ENCODE results near the gene TMEM114.

The TMEM114 gene

DNA sequence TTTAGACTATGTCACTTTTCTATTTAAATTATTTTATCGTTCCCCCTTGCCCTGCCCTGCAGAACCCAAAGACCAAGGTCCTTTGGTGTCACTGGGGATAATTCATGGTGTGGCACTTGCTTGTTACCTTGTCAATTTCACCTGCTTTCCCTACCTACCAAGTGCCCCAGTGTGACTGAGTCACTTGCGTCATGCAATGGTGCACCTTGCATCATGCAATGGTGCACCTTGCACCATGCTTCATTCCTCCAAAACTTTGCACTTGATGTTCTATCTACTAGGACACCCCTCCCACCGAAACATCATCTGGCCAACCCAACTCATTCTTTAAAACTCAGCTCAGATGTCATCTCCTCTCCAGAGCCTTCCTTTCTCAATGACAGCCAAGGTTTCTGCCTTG lies 47.1 kb downstream of the TMEM114 start:
- no peak for DNase-seq

DNA sequence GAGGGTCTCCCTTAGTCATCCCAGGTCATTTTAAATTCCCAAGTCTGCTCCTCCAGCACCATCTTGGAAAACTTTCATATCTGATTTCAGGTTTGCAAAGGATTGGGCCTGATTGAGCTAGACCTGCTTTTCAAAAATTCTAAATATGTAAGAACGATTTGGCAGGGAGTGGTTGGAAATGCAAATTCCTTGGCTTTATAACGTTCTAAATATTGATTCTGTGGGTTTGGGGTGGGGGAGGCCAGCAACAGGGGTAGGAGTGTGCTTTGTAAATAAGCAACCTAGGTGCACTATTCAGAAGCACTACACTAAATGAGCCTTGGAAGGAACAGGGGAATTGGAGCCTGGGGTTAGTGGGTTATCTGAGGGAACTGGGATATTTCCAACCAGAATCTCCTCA lies 47.9 kb downstream of the TMEM114 start:
- no peak for DNase-seq

DNA sequence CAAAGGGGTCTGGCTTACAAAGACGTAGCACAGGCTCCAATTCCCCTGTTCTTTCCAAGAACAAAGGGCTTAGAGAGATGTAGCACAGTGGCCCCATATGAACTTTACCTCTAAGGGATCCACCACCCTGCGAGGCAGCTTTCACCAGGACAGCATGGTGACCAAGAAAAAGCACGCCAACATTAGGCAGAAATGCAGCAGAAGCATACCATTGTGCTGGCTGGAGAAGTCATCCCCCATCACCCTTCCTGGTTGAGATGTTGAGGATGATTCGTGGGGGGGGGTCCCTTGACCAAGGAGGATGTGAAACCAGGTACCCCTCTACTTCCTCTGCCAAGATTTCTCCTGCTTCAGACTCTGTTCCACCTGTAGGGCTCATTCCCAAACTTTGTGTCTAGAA lies 48.4 kb downstream of the TMEM114 start:
- DNase-seq: no peak

DNA sequence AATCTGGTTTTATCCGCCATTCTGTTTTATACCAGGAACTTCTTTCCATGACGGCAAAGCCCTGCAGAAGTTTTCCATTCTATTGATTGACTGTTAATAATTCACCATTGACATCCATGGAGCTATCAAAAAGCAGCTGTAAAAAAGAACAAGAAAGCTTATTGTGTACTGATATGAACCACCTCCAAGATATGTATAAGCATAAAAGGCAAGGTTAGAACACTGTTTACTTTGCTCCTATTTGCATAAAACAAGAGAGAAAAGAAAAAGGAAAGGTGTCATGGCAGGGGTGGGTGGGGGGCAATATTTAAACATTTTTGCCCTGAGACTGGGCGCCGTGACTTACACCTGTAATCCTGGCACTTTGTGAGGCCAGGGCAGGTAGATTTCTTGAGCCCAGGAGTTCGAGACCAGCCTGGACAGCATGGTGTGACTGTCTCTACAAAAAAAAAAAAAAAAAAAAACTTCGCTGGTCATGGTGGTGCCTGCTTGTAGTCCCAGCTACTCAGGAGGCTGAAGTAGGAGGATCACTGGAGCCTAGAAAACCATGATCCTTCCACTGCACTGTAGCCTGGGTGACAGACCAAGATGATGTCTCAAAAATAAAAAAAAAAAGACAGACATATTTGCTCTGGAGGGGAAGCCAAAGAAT lies 52.5 kb downstream of the TMEM114 start:
- DNase-seq: no peak

DNA sequence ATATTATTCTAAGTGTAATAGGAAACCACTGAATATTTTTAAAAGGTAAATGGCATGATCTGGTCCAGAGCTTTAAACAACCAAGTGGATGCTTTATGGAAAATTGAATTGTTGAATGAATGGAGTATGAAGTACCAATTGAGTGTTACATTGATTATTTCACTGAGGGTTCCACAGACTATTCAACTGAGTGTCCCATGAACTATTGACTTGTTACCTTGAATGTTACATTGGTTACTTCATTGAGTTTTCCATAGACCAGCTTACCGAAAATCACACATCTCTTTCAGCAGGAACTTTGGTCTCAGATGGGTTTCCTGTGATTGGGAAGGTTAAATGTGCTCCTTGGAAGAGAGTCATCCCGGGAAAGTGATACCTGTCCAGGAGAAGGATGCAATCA lies 56.8 kb downstream of the TMEM114 start:
- no peak for DNase-seq

DNA sequence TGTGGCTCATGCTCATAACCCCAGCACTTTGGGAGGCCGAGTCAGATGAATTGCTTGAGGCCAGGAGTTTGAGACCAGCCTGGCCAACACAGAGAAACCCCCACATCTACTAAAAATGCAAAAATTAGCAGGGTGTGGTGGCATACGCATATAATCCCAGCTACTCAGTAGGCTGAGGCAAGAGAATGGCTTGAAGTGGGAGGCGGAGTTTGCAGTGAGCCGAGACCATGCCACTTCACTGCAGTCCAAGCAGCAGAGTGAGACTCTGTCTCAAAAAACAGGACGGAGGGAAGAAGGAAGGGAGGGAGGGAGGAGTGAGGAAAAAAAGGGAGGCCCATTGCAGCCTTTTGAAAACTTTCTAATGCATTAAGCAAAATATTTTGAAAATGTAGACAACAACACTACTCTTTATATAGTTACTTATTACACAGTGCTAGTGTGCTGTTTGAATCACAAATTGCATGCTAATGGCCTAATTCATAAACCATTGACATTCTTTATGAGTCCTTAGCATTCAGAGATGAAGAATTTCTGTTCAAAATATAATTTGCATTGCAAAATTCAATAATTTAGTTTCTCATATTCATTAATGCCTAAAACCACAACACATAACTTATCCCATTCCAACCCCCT lies 59.4 kb downstream of the TMEM114 start:
- DNase-seq: no peak

DNA sequence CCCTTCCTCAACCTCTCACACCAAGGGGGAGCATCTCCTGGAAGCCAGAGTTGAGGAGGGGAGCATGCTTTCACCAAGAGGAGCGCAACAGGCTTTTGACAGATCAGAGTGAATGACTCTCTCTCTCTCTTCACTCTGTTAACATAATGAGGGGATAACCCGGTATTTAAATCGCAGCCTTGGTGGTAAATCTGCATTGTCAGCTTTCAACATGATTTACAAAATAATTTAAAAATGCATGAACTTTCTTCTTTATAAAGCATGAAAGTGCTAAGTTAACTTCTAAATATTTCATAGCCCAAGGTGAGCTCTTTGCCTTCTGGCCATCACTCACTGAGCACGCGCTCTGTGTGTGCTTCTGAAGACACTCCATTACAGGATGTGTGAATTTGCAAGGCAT lies 61.8 kb downstream of the TMEM114 start:
- DNase-seq: no peak

DNA sequence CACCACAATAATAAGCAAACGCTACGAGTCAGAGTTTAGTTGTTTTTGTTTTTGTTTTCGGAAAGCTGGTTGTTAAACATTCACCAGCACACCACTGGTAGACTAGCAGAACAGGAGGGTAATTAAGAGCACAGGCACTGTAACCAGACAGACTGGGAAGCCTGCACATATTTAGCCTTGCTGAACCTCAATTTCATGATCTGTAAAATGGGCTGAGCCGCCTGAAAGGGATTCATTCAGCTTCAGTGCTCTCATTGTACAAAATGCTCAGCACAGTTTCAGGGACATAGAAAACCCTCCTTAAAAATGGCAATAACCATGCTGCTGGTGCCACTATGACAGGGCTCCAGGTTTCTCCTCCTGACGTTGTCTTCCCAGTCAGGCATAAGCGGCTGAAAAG lies 66.4 kb downstream of the TMEM114 start:
- no peak for DNase-seq

DNA sequence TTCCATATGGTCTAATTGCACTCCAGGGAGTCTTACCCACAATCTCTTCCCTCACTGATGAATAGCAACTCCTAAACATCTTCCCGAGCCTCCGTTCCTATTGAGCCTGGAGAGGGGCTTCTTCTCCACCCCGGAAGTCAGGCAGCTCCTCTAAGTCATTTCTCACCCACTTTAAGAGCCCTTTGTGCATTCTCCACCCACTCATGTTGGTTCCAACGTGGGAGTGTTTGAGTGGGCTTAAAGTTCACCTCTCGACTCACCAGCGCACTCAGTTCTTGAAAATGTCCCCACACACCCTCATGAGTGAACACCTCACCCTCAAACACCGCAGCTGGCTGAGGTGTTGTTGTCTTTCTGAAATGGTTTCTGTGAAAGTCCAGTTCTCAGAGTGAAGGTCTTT lies 67.6 kb downstream of the TMEM114 start:
- DNase-seq: no peak

DNA sequence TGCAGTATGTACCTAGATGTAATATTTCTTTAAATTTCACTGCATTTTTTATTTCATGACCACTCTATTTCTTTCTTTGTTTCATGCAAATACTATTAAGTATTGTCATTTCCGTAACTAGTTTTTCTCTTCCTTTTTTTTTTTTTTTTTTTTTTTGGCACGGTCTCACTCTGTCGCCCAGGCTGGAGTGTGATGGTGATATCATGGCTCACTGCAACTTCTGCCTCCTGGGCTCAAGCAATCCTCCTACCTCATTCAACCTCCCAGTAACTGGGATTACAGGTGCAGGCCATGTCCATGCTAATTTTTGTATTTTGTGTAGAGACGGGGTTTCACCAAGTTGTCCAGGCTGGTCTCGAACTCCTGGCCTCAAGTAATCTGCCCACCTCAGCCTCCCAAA lies 70.7 kb downstream of the TMEM114 start:
- no peak for DNase-seq

Measured in activated CD4-positive, CD25-positive, alpha-beta regulatory T cell (primary cell).